K562 (cell line): ENCODE measurements around the gene VPS13D. TPM values are rescaled to one million over a fixed set of nuclear protein-coding genes. Genes with fewer than 3 reads are reported as not detected.
A peak's percentile ranks its signal among the peaks of the same experiment; 100 is the strongest.

ENCODE experiments used
- ATF3 ChIP-seq, 2 experiments: fragments of 450-650 bp in 1 of 2; sonication (generic) in 1 of 2; formaldehyde crosslinking in 1 of 2; IDR thresholded peaks in 1 of 2; conservative IDR thresholded peaks in 1 of 2; 2 replicates each; pipeline versions ENCODE4 v1.6.1 to v1.8.1; 2016 to 2023; ENCODE audit warnings: mild to moderate bottlenecking in 2 of 2, moderate library complexity in 2 of 2, inconsistent platforms in 1 of 2, missing genetic modification reagents in 1 of 2
- BCOR ChIP-seq: fragments of 450-650 bp; IDR thresholded peaks from 2 replicates; pipeline ENCODE4 v1.6.1; 2016
- COPS2 ChIP-seq: fragments of 450-650 bp; conservative IDR thresholded peaks from 2 replicates; pipeline ENCODE4 v1.6.1; 2016; ENCODE audit warnings: mild to moderate bottlenecking, moderate library complexity
- FOXM1 ChIP-seq, 2 experiments: fragments of 450-650 bp in 1 of 2; sonication (generic) in 1 of 2; formaldehyde crosslinking in 1 of 2; IDR thresholded peaks; 2 replicates each; pipeline versions ENCODE4 v1.6.1 to v1.9.0; 2017 to 2022; ENCODE audit warnings: low read depth in 2 of 2, mild to moderate bottlenecking in 2 of 2, missing genetic modification reagents in 1 of 2, moderate library complexity in 1 of 2
- GABPB1 ChIP-seq: sonication (generic); formaldehyde crosslinking; IDR thresholded peaks from 2 replicates; pipeline ENCODE4 v1.8.0; 2022; ENCODE audit warnings: mild to moderate bottlenecking, missing genetic modification reagents
- KDM5B ChIP-seq: fragments of 200-600 bp; sonication (generic); IDR thresholded peaks from 2 replicates; pipeline ENCODE4 v1.6.1; 2012; ENCODE audit warnings: low read depth, mild to moderate bottlenecking, moderate library complexity, low read length, control low read depth, inconsistent platforms; ENCODE audit not compliant: insufficient replicate concordance
- LCOR ChIP-seq: sonication (generic); formaldehyde crosslinking; IDR thresholded peaks from 2 replicates; pipeline ENCODE4 v1.8.0; 2022; ENCODE audit warnings: mild to moderate bottlenecking, missing genetic modification reagents
- MAFK ChIP-seq: IDR thresholded peaks from 2 replicates; pipeline ENCODE4 v1.6.1; 2011; ENCODE audit warnings: low read length, improper control_type of control experiment
- MBD2 ChIP-seq: sonication (generic); IDR thresholded peaks from 2 replicates; pipeline ENCODE4 v1.6.1; 2016; ENCODE audit warnings: low read depth, borderline replicate concordance
- NFE2L1 ChIP-seq: fragments of 450-650 bp; IDR thresholded peaks from 2 replicates; pipeline ENCODE4 v1.6.1; 2016; ENCODE audit warnings: missing genetic modification characterization, low read depth, mild to moderate bottlenecking, missing compliant biosample characterization, moderate library complexity, borderline replicate concordance
- SFPQ ChIP-seq: fragments of 200-400 bp; formaldehyde crosslinking; IDR thresholded peaks from 2 replicates; pipeline ENCODE4 v1.6.1; 2017; ENCODE audit warnings: mild to moderate bottlenecking, low read depth, low read length, moderate library complexity
- SNRNP70 ChIP-seq: fragments of 200-400 bp; formaldehyde crosslinking; optimal IDR thresholded peaks from 2 replicates; pipeline ENCODE3; 2017; ENCODE audit warnings: low read depth, low read length
- ZC3H11A ChIP-seq: IDR thresholded peaks from 2 replicates; pipeline ENCODE4 v1.6.1; 2012; ENCODE audit warnings: low read depth, low read length, improper control_type of control experiment
- ZNF121 ChIP-seq: sonication (generic); formaldehyde crosslinking; conservative IDR thresholded peaks from 2 replicates; pipeline ENCODE4 v1.8.0; 2022; ENCODE audit warnings: missing genetic modification reagents
- ZNF407 ChIP-seq: fragments of 450-650 bp; IDR thresholded peaks from 2 replicates; pipeline ENCODE4 v1.6.1; 2016; ENCODE audit warnings: low read depth
- polyA plus RNA-seq, 8 experiments: library from polyadenylated mRNA; depleted of rRNA in 4 of 8; stranded (reverse) in 5 of 8; unstranded in 3 of 8; fragments of >200 nt; fragmentation: Nextera tagmentation in 2 of 8; fragmentation: Illumina TruSeq in 1 of 8; extraction: Ambion mirVana in 2 of 8; extraction: Trizol in 1 of 8; gene quantifications; 2 replicates each; pipeline versions ENCODE4 v1.2.1 to v1.2.3, GENCODE V29; 2011 to 2014; ENCODE audit warnings: inconsistent platforms in 1 of 8, missing spikeins in 1 of 8
- total RNA-seq, 7 experiments: library from RNA; depleted of rRNA in 6 of 7; stranded (reverse); fragments of >200 nt in 6 of 7; fragmentation: Illumina TruSeq in 2 of 7; extraction: Trizol in 2 of 7; gene quantifications; 2 replicates each; pipeline versions ENCODE4 v1.2.1 to v1.2.3, GENCODE V29; 2011 to 2021; ENCODE audit warnings: low replicate concordance in 1 of 7

Gene VPS13D
- total and polyA plus RNA-seq, 9 of the 15 experiments (the other 6 are each of a cell fraction or from before 2014, with no cell fraction given) = 6.1 to 51.5 (median 38.5) TPM

- TF ChIP-seq ZNF407 (no peak), SFPQ (no peak), GABPB1 (CRISPR knock-in tag) (no peak), SNRNP70 (no peak), KDM5B (no peak), ZC3H11A (no peak), COPS2 (no peak), NFE2L1 (tag) (no peak), ZNF121 (CRISPR knock-in tag) (no peak), MAFK (no peak), LCOR (CRISPR knock-in tag) (peak; percentile 58), MBD2 (0 out of 2 replicates have a peak, but pooled peaks have one; percentile 11), BCOR (no peak), ATF3 (IDR thresholded peaks at IDR 0.05) (no peak), ATF3 (CRISPR knock-in tag; conservative IDR thresholded peaks at IDR 0.05) (no peak), FOXM1 (IDR thresholded peaks at IDR 0.05; ENCODE audit: low read depth) (no peak), FOXM1 (CRISPR knock-in tag; IDR thresholded peaks at IDR 0.05; ENCODE audit: low read depth) (no peak)
These were observed 231.2 kb downstream of the VPS13D start (continued) for GRCh38 chr1:12460911-12461621.
